VCaP (cell line): Measurements from ENCODE around the gene RALGPS2.

ENCODE experiments used
- H3K27ac ChIP-seq: fragments of 450-650 bp; 2 replicates; pipeline ENCODE4 v1.5.1; 2017
- CTCF ChIP-seq: fragments of 450-650 bp; conservative IDR thresholded peaks from 2 replicates; pipeline ENCODE4 v1.5.1; 2017; ENCODE audit warnings: mild to moderate bottlenecking, moderate library complexity

The RALGPS2 gene

GRCh38 chr1:178940068-178940765 is 215.2 kb downstream of the RALGPS2 start:
- no peak for TF ChIP-seq CTCF
- H3K27ac ChIP-seq, result no peak overlapping the region

- no peak for TF ChIP-seq CTCF
- H3K27ac ChIP-seq, result no peak overlapping the region
These were observed 216.2 kb downstream of the RALGPS2 start for GRCh38 chr1:178941261-178941689.

- no peak for TF ChIP-seq CTCF
These were observed 216.8 kb downstream of the RALGPS2 start for GRCh38 chr1:178941849-178942248.

GRCh38 chr1:178942285-178943198 is 217.5 kb downstream of the RALGPS2 start:
- TF ChIP-seq CTCF, result no peak

More at GRCh38 chr1:178941849-178942248, 216.8 kb downstream of the RALGPS2 start:
- no peak overlapping the region for H3K27ac ChIP-seq

GRCh38 chr1:178944729-178945128 is 219.7 kb downstream of the RALGPS2 start:
- H3K27ac ChIP-seq, result no peak overlapping the region
- TF ChIP-seq CTCF, result no peak

More at GRCh38 chr1:178942285-178943198, 217.5 kb downstream of the RALGPS2 start:
- no peak overlapping the region for H3K27ac ChIP-seq

- no peak for TF ChIP-seq CTCF
- no peak overlapping the region for H3K27ac ChIP-seq
These were observed 220.8 kb downstream of the RALGPS2 start for GRCh38 chr1:178945763-178946266.

- H3K27ac ChIP-seq, result no peak overlapping the region
- TF ChIP-seq CTCF, result no peak
These were observed 221.4 kb downstream of the RALGPS2 start for GRCh38 chr1:178946416-178946815.
